Natural killer cell (primary cell): Measurements from ENCODE around the gene FAM131B. TPM values are rescaled to one million over a fixed set of nuclear protein-coding genes. Genes with fewer than 3 reads are reported as not detected.
A peak's percentile ranks its signal among the peaks of the same experiment; 100 is the strongest.

Source experiments
- ATAC-seq, 3 donors: fragments of 150-1000 bp in 2 of 3; fragments of 200-7000 bp in 1 of 3; cut with Tn5 transposase; 1 replicate in 1 of 3; 2 replicates in 2 of 3; pipeline ENCODE4 v1.10.0; 2021; ENCODE audit warnings: mild to moderate bottlenecking in 2 of 3, moderate library complexity in 2 of 3
- DNase-seq, 2 donors: peaks; one replicate each; pipeline versions ENCODE4 v3.0.0 to v3.0.0-alpha.2; 2013 to 2021; ENCODE audit warnings: mixed read lengths in 1 of 2
- H3K27ac ChIP-seq: one replicate; pipeline ENCODE4 v1.5.1; 2013; ENCODE audit warnings: mild to moderate bottlenecking, low read length
- H3K27me3 ChIP-seq: one replicate; pipeline ENCODE4 v1.6.1; 2013; ENCODE audit warnings: low read length; ENCODE audit not compliant: control insufficient read depth, insufficient read depth
- H3K36me3 ChIP-seq: one replicate; pipeline ENCODE4 v1.6.1; 2013; ENCODE audit warnings: low read length; ENCODE audit not compliant: control insufficient read depth, insufficient read depth
- H3K4me1 ChIP-seq: one replicate; pipeline ENCODE4 v1.6.1; 2013; ENCODE audit warnings: low read length; ENCODE audit not compliant: control insufficient read depth, insufficient read depth
- H3K4me3 ChIP-seq: one replicate; pipeline ENCODE4 v1.5.1; 2013; ENCODE audit warnings: low read length
- H3K9me3 ChIP-seq: one replicate; pipeline ENCODE4 v1.6.1; 2013; ENCODE audit warnings: low read length; ENCODE audit not compliant: control insufficient read depth, insufficient read depth
- H3K27ac Mint-ChIP-seq, 2 donors: one replicate each; pipeline ENCODE4 v1.8.0; 2022; ENCODE audit warnings: mild to moderate bottlenecking in 2 of 2, mixed read lengths in 2 of 2, moderate library complexity in 1 of 2
- H3K27me3 Mint-ChIP-seq, 2 donors: one replicate each; pipeline ENCODE4 v1.8.0; 2022; ENCODE audit warnings: low read depth in 2 of 2, mixed read lengths in 2 of 2
- H3K36me3 Mint-ChIP-seq: one replicate; pipeline ENCODE4 v1.8.0; 2022; ENCODE audit warnings: mixed read lengths
- H3K4me1 Mint-ChIP-seq, 2 donors: one replicate each; pipeline ENCODE4 v1.8.0; 2022; ENCODE audit warnings: mixed read lengths in 2 of 2
- H3K4me3 Mint-ChIP-seq: one replicate; pipeline ENCODE4 v1.8.0; 2022; ENCODE audit warnings: mild to moderate bottlenecking, moderate library complexity, mixed read lengths
- H3K9me3 Mint-ChIP-seq, 2 donors: one replicate each; pipeline ENCODE4 v1.8.0; 2022; ENCODE audit warnings: mixed read lengths in 2 of 2
- CTCF ChIP-seq: fragments of 200-600 bp; IDR thresholded peaks from one replicate; pipeline ENCODE4 v1.8.0; 2022; ENCODE audit warnings: antibody characterized with exemption
- WGBS: methylation state at CpG from one replicate; pipeline ENCODE4 v1.1.7; 2013; ENCODE audit warnings: missing lambda C conversion rate; ENCODE audit not compliant: insufficient coverage; 5-methylcytosine and 5-hydroxymethylcytosine counted together
- intact Hi-C: fragments of 100-400 bp; cut with micrococcal nuclease; formaldehyde crosslinking; loops from one replicate; pipeline ENCODE4 v1.14.2; 2022
- total RNA-seq, 4 donors: library from RNA; stranded (reverse); fragments of 120-200 nt in 1 of 4; gene quantifications; one replicate each; pipeline versions ENCODE4 v1.2.3 to v1.2.4, GENCODE V29; 2013 to 2022

The FAM131B gene
- total RNA-seq, 3 donors from 2014 or later (not counting 1 experiment from before 2014, with no cell fraction given) = 2.3 to 2.8 (median 2.5) TPM

- intact Hi-C loops = no loop called here
- H3K36me3 ChIP-seq = peaks cover 50% of the 10 kb centered on the region
- Mint-ChIP-seq H3K4me3 (no peak overlapping the region), H3K27me3 (no peaks in the 10 kb centered on the region), H3K27ac (no peak overlapping the region), H3K9me3 (no peaks in the 10 kb centered on the region), H3K4me1 (peaks cover 11 to 24% of the 10 kb centered on the region in 2 donors), H3K36me3 (no peaks in the 10 kb centered on the region)
- H3K27me3 ChIP-seq = no peaks in the 10 kb centered on the region
- H3K9me3 ChIP-seq = no peaks in the 10 kb centered on the region
- no peak for TF ChIP-seq CTCF
- no peak overlapping the region for H3K27ac ChIP-seq
- peaks cover 27% of the 10 kb centered on the region for H3K4me1 ChIP-seq
- H3K4me3 ChIP-seq = no peak overlapping the region
- ATAC-seq (no peak), DNase-seq (no peak)
- WGBS = 99% methylated on average over 9 of the region's 9 CpGs
Observed at GRCh38 chr7:143390773-143391317, 28.3 kb upstream of the FAM131B start.

GRCh38 chr7:143390104-143390772 is 27.7 kb upstream of the FAM131B start:
- no peaks in the 10 kb centered on the region for H3K27me3 ChIP-seq
- no peak for DNase-seq
- Mint-ChIP-seq H3K27ac (peak overlapping the region in 1 of 2 donors; percentile 65), H3K9me3 (no peaks in the 10 kb centered on the region), H3K27me3 (no peaks in the 10 kb centered on the region), H3K36me3 (no peaks in the 10 kb centered on the region), H3K4me1 (peaks cover 7 to 20% of the 10 kb centered on the region in 2 donors), H3K4me3 (no peak overlapping the region)
- 92% methylated on average over 10 of the region's 10 CpGs for WGBS
- no peak overlapping the region for H3K27ac ChIP-seq
- TF ChIP-seq CTCF = no peak
- intact Hi-C loops = no loop called here
- peaks cover 27% of the 10 kb centered on the region for H3K4me1 ChIP-seq
- H3K4me3 ChIP-seq = no peak overlapping the region
- no peaks in the 10 kb centered on the region for H3K9me3 ChIP-seq
- ATAC-seq = no peak
- H3K36me3 ChIP-seq = peaks cover 50% of the 10 kb centered on the region

- intact Hi-C loops = no loop called here
- Histone ChIP-seq H3K27ac (no peak overlapping the region), H3K4me3 (no peak overlapping the region), H3K4me1 (peaks cover 28% of the 10 kb centered on the region), H3K27me3 (no peaks in the 10 kb centered on the region), H3K9me3 (no peaks in the 10 kb centered on the region), H3K36me3 (peaks cover 50% of the 10 kb centered on the region)
- Mint-ChIP-seq H3K4me3 (no peak overlapping the region), H3K27me3 (no peaks in the 10 kb centered on the region), H3K4me1 (peaks cover 0 to 13% of the 10 kb centered on the region in 2 donors), H3K9me3 (no peaks in the 10 kb centered on the region), H3K27ac (peak overlapping the region in 1 of 2 donors; percentile 65), H3K36me3 (no peaks in the 10 kb centered on the region)
- ATAC-seq = no peak
- DNase-seq = no peak
- no peak for TF ChIP-seq CTCF
- 87% methylated on average over 15 of the region's 15 CpGs for WGBS
Observed at GRCh38 chr7:143389316-143390103, 27.0 kb upstream of the FAM131B start.
